Hepatocyte (in vitro differentiated cells): Measurements from ENCODE around the gene CACNA1C. TPM values are rescaled to one million over a fixed set of nuclear protein-coding genes. Genes with fewer than 3 reads are reported as not detected.

Source experiments
- DNase-seq: peaks from one replicate; pipeline ENCODE4 v3.0.0-alpha.2; 2016; ENCODE audit warnings: low spot score
- H2AFZ ChIP-seq: fragments of 200-600 bp; sonication (generic); 2 replicates; pipeline ENCODE4 v1.6.0; 2016; ENCODE audit warnings: antibody characterized with exemption, mild to moderate bottlenecking
- H3K27ac ChIP-seq: fragments of 200-600 bp; sonication (generic); 2 replicates; pipeline ENCODE4 v1.5.1; 2016; ENCODE audit warnings: mild to moderate bottlenecking
- H3K27me3 ChIP-seq: fragments of 200-600 bp; sonication (generic); 2 replicates; pipeline ENCODE4 v1.6.1; 2016
- H3K36me3 ChIP-seq: fragments of 200-600 bp; sonication (generic); replicated peaks from 2 replicates; pipeline ENCODE4 v1.5.1; 2016; ENCODE audit warnings: low read depth; ENCODE audit not compliant: insufficient read depth
- H3K4me1 ChIP-seq: fragments of 200-600 bp; sonication (generic); 2 replicates; pipeline ENCODE4 v1.5.1; 2016; ENCODE audit warnings: mild to moderate bottlenecking, moderate library complexity; ENCODE audit not compliant: insufficient read depth
- H3K4me2 ChIP-seq: fragments of 200-600 bp; sonication (generic); 2 replicates; pipeline ENCODE4 v1.6.0; 2016
- H3K4me3 ChIP-seq: fragments of 200-600 bp; sonication (generic); 2 replicates; pipeline ENCODE4 v1.5.1; 2016; ENCODE audit warnings: mild to moderate bottlenecking
- H3K79me2 ChIP-seq: fragments of 200-600 bp; sonication (generic); 2 replicates; pipeline ENCODE4 v1.6.0; 2017; ENCODE audit warnings: mild to moderate bottlenecking
- H3K9me2 ChIP-seq: fragments of 200-600 bp; sonication (generic); replicated peaks from 2 replicates; pipeline ENCODE4 v1.6.0; 2017; ENCODE audit warnings: mild to moderate bottlenecking; ENCODE audit not compliant: insufficient read depth
- H3K9me3 ChIP-seq: fragments of 200-600 bp; sonication (generic); 2 replicates; pipeline ENCODE4 v1.5.1; 2016; ENCODE audit warnings: low read depth, mild to moderate bottlenecking
- H4K20me1 ChIP-seq: fragments of 200-600 bp; sonication (generic); 2 replicates; pipeline ENCODE4 v1.6.0; 2016; ENCODE audit warnings: mild to moderate bottlenecking; ENCODE audit not compliant: insufficient read depth, poor library complexity, severe bottlenecking
- CTCF ChIP-seq: fragments of 200-600 bp; sonication (generic); IDR thresholded peaks from 2 replicates; pipeline ENCODE4 v1.5.1; 2016; ENCODE audit warnings: antibody characterized with exemption, mild to moderate bottlenecking; ENCODE audit not compliant: poor library complexity
- EZH2 ChIP-seq: fragments of 200-600 bp; sonication (generic); IDR thresholded peaks from 2 replicates; pipeline ENCODE4 v1.6.1; 2016; ENCODE audit warnings: antibody characterized with exemption, mild to moderate bottlenecking, borderline replicate concordance
- EZH2phosphoT487 ChIP-seq: fragments of 200-600 bp; sonication (generic); IDR thresholded peaks from one replicate; pipeline ENCODE4 v1.6.1; 2018; ENCODE audit warnings: antibody characterized with exemption, mild to moderate bottlenecking, low read depth, moderate library complexity; ENCODE audit not compliant: unreplicated experiment, severe bottlenecking
- WGBS: methylation state at CpG from one replicate; pipeline ENCODE4 v1.1.6; 2016; ENCODE audit warnings: low lambda C conversion rate; ENCODE audit errors: missing lambda C conversion rate; 5-methylcytosine and 5-hydroxymethylcytosine counted together
- polyA plus RNA-seq: library from polyadenylated mRNA; unstranded; fragments of >200 nt; fragmentation: Nextera tagmentation; extraction: Ambion mirVana; gene quantifications from 2 replicates; pipeline ENCODE4 v1.2.1, GENCODE V29; 2016
- total RNA-seq: library from RNA; depleted of rRNA; stranded (reverse); fragments of >200 nt; gene quantifications from 2 replicates; pipeline ENCODE4 v1.2.3, GENCODE V29; 2014

Gene CACNA1C
- total and polyA plus RNA-seq, 2 experiments from 2014 or later = 3.2 to 4.0 TPM

GRCh38 chr12:2286461-2287131, 233.8 kb downstream of the CACNA1C start:
- peak overlapping the region; percentile 50 for H3K27ac ChIP-seq

GRCh38 chr12:2287151-2287550, 234.4 kb downstream of the CACNA1C start:
- Histone ChIP-seq H3K4me3 (no peak overlapping the region), H3K36me3 (no peaks in the 10 kb centered on the region)

More at GRCh38 chr12:2286461-2287131, 233.8 kb downstream of the CACNA1C start:
- Histone ChIP-seq H3K9me2 (no peaks in the 10 kb centered on the region), H2AFZ (no peak overlapping the region), H3K79me2 (no peaks in the 10 kb centered on the region), H3K36me3 (no peaks in the 10 kb centered on the region), H3K27me3 (no peaks in the 10 kb centered on the region), H3K4me1 (peaks cover 56% of the 10 kb centered on the region), H4K20me1 (no peaks in the 10 kb centered on the region), H3K4me3 (no peak overlapping the region), H3K4me2 (no peak overlapping the region), H3K9me3 (no peaks in the 10 kb centered on the region)
- no peak for TF ChIP-seq CTCF
- no peak for TF ChIP-seq EZH2
- no peak for TF ChIP-seq EZH2phosphoT487
- no peak for DNase-seq
- WGBS = 51% methylated on average over 9 of the region's 9 CpGs

GRCh38 chr12:2287589-2287988, 234.8 kb downstream of the CACNA1C start:
- peak overlapping the region; percentile 40 for H3K27ac ChIP-seq
- H3K4me3 ChIP-seq = no peak overlapping the region
- no peaks in the 10 kb centered on the region for H3K9me2 ChIP-seq
- no peaks in the 10 kb centered on the region for H3K79me2 ChIP-seq
- DNase-seq = no peak
- no peaks in the 10 kb centered on the region for H3K9me3 ChIP-seq
- no peaks in the 10 kb centered on the region for H3K27me3 ChIP-seq
- H3K36me3 ChIP-seq = no peaks in the 10 kb centered on the region
- no peaks in the 10 kb centered on the region for H4K20me1 ChIP-seq
- whole genome bisulfite sequencing = 85% methylated on average over 5 of the region's 5 CpGs
- H3K4me1 ChIP-seq = peaks cover 60% of the 10 kb centered on the region
- no peak overlapping the region for H2AFZ ChIP-seq
- H3K4me2 ChIP-seq = no peak overlapping the region
- TF ChIP-seq CTCF = no peak
- no peak for TF ChIP-seq EZH2phosphoT487
- TF ChIP-seq EZH2 = no peak

More at GRCh38 chr12:2287151-2287550, 234.4 kb downstream of the CACNA1C start:
- H4K20me1 ChIP-seq = no peaks in the 10 kb centered on the region
- H3K27ac ChIP-seq = peak overlapping the region; percentile 40
- H3K27me3 ChIP-seq = no peaks in the 10 kb centered on the region
- H3K9me2 ChIP-seq = no peaks in the 10 kb centered on the region
- H3K79me2 ChIP-seq = no peaks in the 10 kb centered on the region
- no peak for DNase-seq
- H3K9me3 ChIP-seq = no peaks in the 10 kb centered on the region
- 92% methylated on average over 12 of the region's 12 CpGs for WGBS
- H3K4me1 ChIP-seq = peaks cover 56% of the 10 kb centered on the region
- no peak overlapping the region for H2AFZ ChIP-seq
- TF ChIP-seq EZH2phosphoT487 = no peak
- no peak for TF ChIP-seq CTCF
- no peak for TF ChIP-seq EZH2
- H3K4me2 ChIP-seq = no peak overlapping the region
